Measurements from ENCODE around the gene STRN. TPM values are rescaled to one million over a fixed set of nuclear protein-coding genes. Genes with fewer than 3 reads are reported as not detected.

The STRN gene
- total RNA-seq, 6 donors from 2014 or later = 14.0 to 36.4 (median 21.7) TPM

GRCh38 chr2:36882532-36882931, 83.8 kb downstream of the STRN start:
- ATAC-seq (ENCODE audit: low FRiP score in 2 of 2) = no peak
- Histone ChIP-seq H3K27me3 (no peaks in the 10 kb centered on the region), H3K4me3 (no peak overlapping the region), H3K27ac (no peak overlapping the region), H3K4me1 (no peaks in the 10 kb centered on the region), H3K36me3 (peaks cover 6 to 65% (median 23%) of the 10 kb centered on the region in 4 donors), H3K9me3 (no peaks in the 10 kb centered on the region)
- 97 to 100% methylated on average over 3 of the region's 3 CpGs for WGBS, 2 donors
- no peak for DNase-seq
- no peak for TF ChIP-seq CTCF (IDR thresholded peaks at IDR 0.05)
- no peak for TF ChIP-seq POLR2AphosphoS5 (IDR thresholded peaks at IDR 0.05)
- TF ChIP-seq POLR2A (IDR thresholded peaks at IDR 0.05) = no peak
- TF ChIP-seq EP300 (IDR thresholded peaks at IDR 0.05) = no peak

GRCh38 chr2:36881816-36882215, 84.5 kb downstream of the STRN start:
- DNase-seq (no peak), ATAC-seq (ENCODE audit: low FRiP score in 2 of 2) (no peak)
- Histone ChIP-seq H3K4me3 (no peak overlapping the region), H3K36me3 (peaks cover 6 to 72% (median 29%) of the 10 kb centered on the region in 4 donors), H3K27ac (no peak overlapping the region), H3K4me1 (no peaks in the 10 kb centered on the region), H3K27me3 (no peaks in the 10 kb centered on the region), H3K9me3 (no peaks in the 10 kb centered on the region)
- 87 to 96% methylated on average over 1 of the region's 1 CpG for WGBS, 2 donors
- TF ChIP-seq CTCF (IDR thresholded peaks at IDR 0.05) (no peak), POLR2A (IDR thresholded peaks at IDR 0.05) (no peak), EP300 (IDR thresholded peaks at IDR 0.05) (no peak), POLR2AphosphoS5 (IDR thresholded peaks at IDR 0.05) (no peak)

GRCh38 chr2:36878429-36878828, 87.9 kb downstream of the STRN start:
- Histone ChIP-seq H3K27me3 (no peaks in the 10 kb centered on the region), H3K4me3 (no peak overlapping the region), H3K36me3 (peaks cover 10 to 77% (median 36%) of the 10 kb centered on the region in 4 donors), H3K27ac (no peak overlapping the region), H3K4me1 (no peaks in the 10 kb centered on the region), H3K9me3 (no peaks in the 10 kb centered on the region)
- 94 to 95% methylated on average over 4 of the region's 4 CpGs for WGBS, 2 donors
- ATAC-seq (ENCODE audit: low FRiP score in 2 of 2) = no peak
- DNase-seq = no peak
- no peak for TF ChIP-seq POLR2A (IDR thresholded peaks at IDR 0.05)
- TF ChIP-seq CTCF (IDR thresholded peaks at IDR 0.05) = no peak
- TF ChIP-seq EP300 (IDR thresholded peaks at IDR 0.05) = no peak
- no peak for TF ChIP-seq POLR2AphosphoS5 (IDR thresholded peaks at IDR 0.05)

- no peaks in the 10 kb centered on the region for H3K9me3 ChIP-seq
- TF ChIP-seq POLR2AphosphoS5 (IDR thresholded peaks at IDR 0.05) (no peak), POLR2A (IDR thresholded peaks at IDR 0.05) (no peak), EP300 (IDR thresholded peaks at IDR 0.05) (no peak), CTCF (IDR thresholded peaks at IDR 0.05) (no peak)
- H3K4me1 ChIP-seq = no peaks in the 10 kb centered on the region
- no peak for DNase-seq
- no peak overlapping the region for H3K27ac ChIP-seq
- no peaks in the 10 kb centered on the region for H3K27me3 ChIP-seq
- ATAC-seq (ENCODE audit: low FRiP score in 2 of 2) = no peak
- peaks cover 5 to 84% (median 20%) of the 10 kb centered on the region in 4 donors for H3K36me3 ChIP-seq
- no peak overlapping the region for H3K4me3 ChIP-seq
- 88 to 95% methylated on average over 1 of the region's 1 CpG for WGBS, 2 donors
Observed at GRCh38 chr2:36871068-36871707, 95.1 kb downstream of the STRN start.

- 64 to 80% methylated on average over 3 of the region's 3 CpGs for WGBS, 2 donors
- Histone ChIP-seq H3K27me3 (no peaks in the 10 kb centered on the region), H3K36me3 (peaks cover 0 to 84% (median 11%) of the 10 kb centered on the region in 4 donors), H3K9me3 (no peaks in the 10 kb centered on the region), H3K4me1 (no peaks in the 10 kb centered on the region), H3K27ac (no peak overlapping the region), H3K4me3 (no peak overlapping the region)
- no peak for ATAC-seq (ENCODE audit: low FRiP score in 2 of 2)
- no peak for DNase-seq
- no peak for TF ChIP-seq EP300 (IDR thresholded peaks at IDR 0.05)
Observed at GRCh38 chr2:36869606-36870005, 96.7 kb downstream of the STRN start.

Measured in upper lobe of left lung (tissue), 6 donors.